Measurements from ENCODE around the gene TCEA3. TPM values are rescaled to one million over a fixed set of nuclear protein-coding genes. Genes with fewer than 3 reads are reported as not detected.

TCEA3 gene
- total RNA-seq, 2 donors from 2014 or later, result 10.5 to 19.2 TPM

DNA sequence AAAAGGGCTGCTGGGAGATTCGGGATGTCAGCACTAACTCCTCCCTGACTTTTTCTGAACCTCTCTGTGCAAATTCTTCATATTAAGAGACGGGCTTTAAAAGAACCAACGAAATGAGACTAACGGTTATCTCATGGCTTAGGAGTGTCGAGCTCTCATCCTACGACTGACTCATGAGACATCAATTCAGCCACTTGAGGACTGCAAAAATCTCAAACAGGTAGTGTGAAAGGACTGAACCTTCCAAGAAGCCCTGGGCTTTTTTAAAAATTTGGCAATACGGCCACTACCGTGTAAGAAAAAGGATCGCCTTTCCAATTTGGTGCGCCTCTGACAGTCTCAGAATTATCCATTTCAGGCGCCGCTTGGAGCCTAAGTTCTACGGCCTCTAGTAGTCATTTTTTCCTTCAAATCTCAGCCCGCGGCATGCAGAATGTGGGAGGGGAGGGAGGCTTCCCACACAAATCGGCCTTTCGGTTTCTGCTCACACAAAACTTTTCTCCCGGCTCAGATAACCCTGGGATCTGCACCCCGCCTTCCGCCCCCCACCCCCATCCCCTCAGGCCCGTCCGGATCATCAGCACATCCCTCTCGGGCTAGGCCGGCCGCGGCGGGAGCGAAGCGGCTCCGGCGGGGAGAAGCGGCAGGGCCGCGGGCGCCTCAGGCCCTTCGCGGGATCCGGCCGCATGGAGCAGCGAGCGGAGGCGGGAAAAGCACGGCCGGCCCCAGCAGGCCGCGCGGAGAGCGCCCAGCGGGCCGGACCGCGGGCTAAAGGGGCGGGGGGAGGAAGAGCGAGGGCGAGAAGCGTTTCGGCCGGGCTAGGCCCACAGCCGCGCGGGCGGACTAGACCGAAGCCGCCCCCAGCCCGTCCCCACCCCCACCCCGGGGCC, 81.1 kb downstream of the TCEA3 start:
- H3K9me3 Mint-ChIP-seq, result no peaks in the 10 kb centered on the region
- ATAC-seq (peak; percentile 23 to 28), DNase-seq (ENCODE audit: low spot score in 2 of 2) (peak; percentile 55 to 76)
- peak overlapping the region; percentile 91 to 98 for H3K27ac Mint-ChIP-seq
- H3K36me3 Mint-ChIP-seq, result peaks cover 25 to 28% of the 10 kb centered on the region in 2 donors

DNA sequence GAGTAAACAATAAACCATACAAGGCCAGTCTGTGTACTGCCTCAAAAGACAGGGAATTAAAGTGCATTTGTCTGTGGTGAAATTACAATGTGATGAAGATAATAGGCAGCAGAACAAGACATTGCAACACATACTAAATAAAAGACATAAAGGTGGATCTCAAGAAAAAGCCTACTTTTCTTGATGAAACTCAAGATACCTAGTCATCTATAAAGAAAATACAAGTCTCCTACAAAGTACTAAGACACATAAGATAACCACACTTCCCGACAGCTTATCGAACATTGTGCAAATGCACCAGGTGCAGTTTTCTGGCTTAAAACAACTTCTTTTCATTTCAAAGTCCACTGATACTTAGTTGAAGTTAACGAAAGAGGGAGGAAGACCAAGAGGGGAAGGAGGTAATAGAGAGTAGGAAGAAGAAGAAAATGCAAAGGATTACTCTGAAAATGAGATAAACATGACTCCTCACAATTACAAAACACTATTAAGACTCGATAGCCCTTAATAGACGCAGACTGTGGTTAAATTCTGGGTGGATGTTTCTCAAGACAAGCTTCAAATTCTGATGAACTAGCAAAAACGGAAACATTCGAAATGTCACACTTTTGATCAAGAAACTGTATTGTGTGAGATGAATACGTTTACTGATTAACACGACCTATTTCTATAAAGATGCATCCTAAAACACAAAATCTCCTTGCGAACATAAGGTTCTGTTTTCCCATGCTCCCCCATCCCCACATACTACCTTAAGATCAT, 82.4 kb downstream of the TCEA3 start:
- no peaks in the 10 kb centered on the region for H3K9me3 Mint-ChIP-seq
- peaks cover 33 to 36% of the 10 kb centered on the region in 2 donors for H3K36me3 Mint-ChIP-seq
- DNase-seq (ENCODE audit: low spot score in 2 of 2), result no peak
- peak overlapping the region; percentile 91 to 98 for H3K27ac Mint-ChIP-seq
- no peak for ATAC-seq

DNA sequence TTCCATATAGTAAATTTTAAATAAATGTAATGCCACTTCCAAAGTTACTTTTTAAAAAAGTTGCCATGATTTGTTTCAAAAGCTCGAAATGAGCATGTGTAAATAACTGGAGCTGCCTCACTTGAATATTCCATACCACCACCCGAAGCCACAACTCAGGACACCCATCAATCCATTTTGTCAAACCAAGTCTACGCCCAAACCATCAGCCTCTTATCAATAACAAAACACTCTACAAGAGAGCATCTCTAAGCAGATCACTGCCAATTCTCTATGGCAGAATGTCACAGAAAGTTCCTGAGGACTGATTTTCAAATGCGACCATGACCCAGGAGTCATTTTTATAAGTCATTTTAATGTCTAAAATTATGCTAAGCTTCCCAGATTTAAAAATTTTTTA, 84.9 kb downstream of the TCEA3 start:
- Mint-ChIP-seq H3K9me3 (no peaks in the 10 kb centered on the region), H3K36me3 (peaks cover 33 to 41% of the 10 kb centered on the region in 2 donors), H3K27ac (no peak overlapping the region)
- no peak for ATAC-seq
- DNase-seq (ENCODE audit: low spot score in 2 of 2), result no peak

DNA sequence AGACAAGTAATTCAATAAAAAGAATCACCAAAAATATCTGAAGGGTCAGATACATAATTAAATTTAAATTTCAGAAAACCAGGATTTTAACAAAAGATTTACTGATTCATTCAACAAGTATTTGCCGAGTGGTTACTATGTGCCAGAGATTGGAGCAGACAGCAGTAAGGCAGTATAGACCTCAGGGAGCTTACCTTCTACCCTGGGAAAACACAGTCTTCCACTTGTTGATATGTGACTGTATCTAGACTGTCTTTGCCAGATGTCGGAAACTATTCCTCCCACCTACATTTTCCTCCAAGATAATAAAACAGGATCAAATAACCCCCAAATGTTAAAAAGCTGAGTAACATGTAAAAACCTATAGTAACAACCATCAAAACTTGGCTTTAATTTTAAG, 86.7 kb downstream of the TCEA3 start:
- ATAC-seq, result no peak
- Mint-ChIP-seq H3K9me3 (no peaks in the 10 kb centered on the region), H3K36me3 (peaks cover 27 to 48% of the 10 kb centered on the region in 2 donors), H3K27ac (no peak overlapping the region)
- DNase-seq (ENCODE audit: low spot score in 2 of 2), result no peak

DNA sequence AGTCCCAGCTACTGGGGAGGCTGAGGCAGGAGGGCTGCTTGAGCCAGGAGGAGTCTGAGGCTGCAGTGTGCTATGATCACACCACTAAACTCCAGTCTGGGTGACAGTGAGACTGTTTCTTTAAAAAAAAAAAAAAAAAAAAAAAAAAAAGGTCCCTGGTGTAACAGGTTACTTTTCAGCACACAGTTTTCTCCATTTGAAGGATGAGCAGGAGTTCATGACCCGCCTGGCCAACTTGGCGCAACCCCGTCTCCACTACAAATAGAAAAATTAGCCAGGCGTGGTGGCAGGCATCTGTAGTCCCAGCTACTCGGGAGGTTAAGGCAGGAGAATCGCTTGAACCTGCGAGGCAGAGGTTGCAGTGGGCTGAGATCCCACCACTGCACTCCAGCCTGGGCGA, 92.8 kb downstream of the TCEA3 start:
- Mint-ChIP-seq H3K36me3 (peaks cover 4 to 48% of the 10 kb centered on the region in 2 donors), H3K27ac (no peak overlapping the region), H3K9me3 (no peaks in the 10 kb centered on the region)
- ATAC-seq (no peak), DNase-seq (ENCODE audit: low spot score in 2 of 2) (no peak)

Other genes with a start within 250 kb of the TCEA3 start
- gene HTR1D, start 207.2 kb downstream of the TCEA3 start, total RNA-seq, result not detected
- 100 to 1,000 TPM; 175 to 177 TPM for gene HNRNPR, start 80.5 kb downstream of the TCEA3 start, total RNA-seq
- 1 to 10 TPM; 7.6 to 8.2 TPM for gene ZNF436, start 54.9 kb downstream of the TCEA3 start, total RNA-seq
- under 1 TPM; 0.95 to 0.98 TPM for gene ASAP3, start 59.4 kb upstream of the TCEA3 start, total RNA-seq
- gene E2F2, start 106.5 kb upstream of the TCEA3 start, total RNA-seq, result 10 to 100 TPM; 19.3 to 23.2 TPM
- gene ID3, start 134.8 kb upstream of the TCEA3 start, total RNA-seq, result 100 to 1,000 TPM in 1 of 2 donors, 10 to 100 TPM in 1; 31.5 to 290 TPM